K562 (cell line): ENCODE measurements around the gene DAPK3. TPM values are rescaled to one million over a fixed set of nuclear protein-coding genes. Genes with fewer than 3 reads are reported as not detected.

Source experiments
- ARNT ChIP-seq, 2 experiments: fragments of 450-650 bp; IDR thresholded peaks; 2 replicates each; pipeline ENCODE4 v1.6.1; 2016; ENCODE audit warnings: mild to moderate bottlenecking in 1 of 2
- BRD4 ChIP-seq: fragments of 200-600 bp; sonication (generic); IDR thresholded peaks from 2 replicates; pipeline ENCODE4 v1.6.1; 2017; ENCODE audit warnings: inconsistent platforms
- CCNT2 ChIP-seq: IDR thresholded peaks from 2 replicates; pipeline ENCODE4 v1.6.1; 2011; ENCODE audit warnings: borderline replicate concordance, low read depth, mild to moderate bottlenecking, moderate library complexity, mixed read lengths, low read length; ENCODE audit not compliant: insufficient read length; ENCODE audit errors: extremely low read depth
- CEBPG ChIP-seq, 3 experiments: fragments of 200-800 bp in 1 of 3; sonication (Bioruptor generic) in 1 of 3; sonication (generic) in 1 of 3; formaldehyde crosslinking in 1 of 3; IDR thresholded peaks in 2 of 3; conservative IDR thresholded peaks in 1 of 3; 2 replicates each; pipeline versions ENCODE4 v1.6.1 to v1.8.0; 2016 to 2022; ENCODE audit warnings: missing compliant biosample characterization in 2 of 3, missing genetic modification characterization in 2 of 3, mild to moderate bottlenecking in 1 of 3, missing genetic modification reagents in 1 of 3
- CHD1 ChIP-seq: fragments of 200-600 bp; sonication (generic); IDR thresholded peaks from one replicate; pipeline ENCODE4 v1.6.1; 2012; ENCODE audit warnings: mild to moderate bottlenecking, moderate library complexity, low read length, inconsistent platforms
- EZH2 ChIP-seq: IDR thresholded peaks from 2 replicates; pipeline ENCODE4 v1.6.1; 2012; ENCODE audit warnings: low read depth, mild to moderate bottlenecking, inconsistent platforms, low read length, borderline replicate concordance
- GABPB1 ChIP-seq: sonication (generic); formaldehyde crosslinking; IDR thresholded peaks from 2 replicates; pipeline ENCODE4 v1.8.0; 2022; ENCODE audit warnings: mild to moderate bottlenecking, missing genetic modification reagents
- GMEB1 ChIP-seq: fragments of 250-450 bp; sonication (Bioruptor Pico); IDR thresholded peaks from 2 replicates; pipeline ENCODE4 v1.4.0; 2020; ENCODE audit warnings: mild to moderate bottlenecking
- MAX ChIP-seq: sonication (generic); formaldehyde crosslinking; IDR thresholded peaks from 2 replicates; pipeline ENCODE4 v1.9.0; 2022; ENCODE audit warnings: mild to moderate bottlenecking, missing genetic modification reagents
- MYC ChIP-seq, 2 experiments: fragments of 250-450 bp in 1 of 2; sonication (Bioruptor Pico) in 1 of 2; IDR thresholded peaks; 2 replicates each; pipeline versions ENCODE4 v1.5.1 to v1.6.1; 2012 to 2021; ENCODE audit warnings: low read depth in 2 of 2, borderline replicate concordance in 1 of 2, improper control_type of control experiment in 1 of 2, low read length in 1 of 2, mild to moderate bottlenecking in 1 of 2, moderate library complexity in 1 of 2
- NFE2 ChIP-seq: IDR thresholded peaks from 2 replicates; pipeline ENCODE4 v1.6.1; 2014; ENCODE audit warnings: antibody characterized with exemption, low read depth
- NR3C1 ChIP-seq: sonication (generic); formaldehyde crosslinking; IDR thresholded peaks from 2 replicates; pipeline ENCODE4 v1.8.1; 2022; ENCODE audit warnings: missing genetic modification reagents
- PHB ChIP-seq: fragments of 250-450 bp; sonication (Bioruptor Pico); IDR thresholded peaks from 2 replicates; pipeline ENCODE4 v1.5.0; 2021
- RAD51 ChIP-seq: fragments of 450-650 bp; IDR thresholded peaks from 2 replicates; pipeline ENCODE4 v1.7.1; 2016; ENCODE audit warnings: low read depth, mild to moderate bottlenecking, borderline replicate concordance
- SMAD4 ChIP-seq: fragments of 250-450 bp; sonication (Bioruptor Pico); conservative IDR thresholded peaks from 2 replicates; pipeline ENCODE4 v1.8.0; 2021; ENCODE audit warnings: inconsistent platforms, mild to moderate bottlenecking, moderate library complexity
- ZBED1 ChIP-seq: IDR thresholded peaks from 2 replicates; pipeline ENCODE4 v1.6.1; 2014
- ZEB2 ChIP-seq: fragments of 450-650 bp; IDR thresholded peaks from 2 replicates; pipeline ENCODE4 v1.6.1; 2016
- ZNF124 ChIP-seq: sonication (generic); formaldehyde crosslinking; IDR thresholded peaks from 2 replicates; pipeline ENCODE4 v1.8.1; 2022; ENCODE audit warnings: missing genetic modification reagents
- ZNF316 ChIP-seq: fragments of 450-650 bp; IDR thresholded peaks from 2 replicates; pipeline ENCODE4 v1.6.1; 2016
- ZNF41 ChIP-seq: fragments of 250-450 bp; sonication (Bioruptor Pico); conservative IDR thresholded peaks from 2 replicates; pipeline ENCODE4 v1.4.0; 2020; ENCODE audit warnings: mild to moderate bottlenecking
- polyA plus RNA-seq, 8 experiments: library from polyadenylated mRNA; depleted of rRNA in 4 of 8; stranded (reverse) in 5 of 8; unstranded in 3 of 8; fragments of >200 nt; fragmentation: Nextera tagmentation in 2 of 8; fragmentation: Illumina TruSeq in 1 of 8; extraction: Ambion mirVana in 2 of 8; extraction: Trizol in 1 of 8; gene quantifications; 2 replicates each; pipeline versions ENCODE4 v1.2.1 to v1.2.3, GENCODE V29; 2011 to 2014; ENCODE audit warnings: inconsistent platforms in 1 of 8, missing spikeins in 1 of 8
- total RNA-seq, 7 experiments: library from RNA; depleted of rRNA in 6 of 7; stranded (reverse); fragments of >200 nt in 6 of 7; fragmentation: Illumina TruSeq in 2 of 7; extraction: Trizol in 2 of 7; gene quantifications; 2 replicates each; pipeline versions ENCODE4 v1.2.1 to v1.2.3, GENCODE V29; 2011 to 2021; ENCODE audit warnings: low replicate concordance in 1 of 7
- TF ChIP-seq, protein P1 (sequence below): fragments of 450-650 bp; IDR thresholded peaks from 2 replicates; pipeline ENCODE4 v1.6.1; 2014; ENCODE audit warnings: low read depth, mild to moderate bottlenecking, moderate library complexity, borderline replicate concordance

Gene DAPK3
- total and polyA plus RNA-seq, 9 of the 15 experiments (the other 6 are each of a cell fraction or from before 2014, with no cell fraction given), result 0.14 to 63.4 (median 25.0) TPM

GRCh38 chr19:3984908-3985642 lies 14.2 kb upstream of the DAPK3 start, which contains the start of gene EEF2 (continued):
- TF ChIP-seq RAD51 (peak; percentile 96), ZNF124 (CRISPR knock-in tag) (0 out of 2 replicates have a peak, but pooled peaks have one; percentile 62), EZH2 (no peak), ZNF316 (peak; percentile 89), ZEB2 (no peak; the same call in 1 of the 2 replicates), ZBED1 (peak; percentile 89; the same call in 1 of the 2 replicates), ARNT (IDR thresholded peaks at IDR 0.05) (no peak), SMAD4 (CRISPR knock-in tag) (peak; percentile 81), CEBPG (CRISPR knock-in tag; IDR thresholded peaks at IDR 0.05) (no peak), CEBPG (tag; conservative IDR thresholded peaks at IDR 0.05 in 1 of 2, IDR thresholded peaks at IDR 0.05 in 1 of 2) (no peak), CCNT2 (peak; percentile 77), PHB (0 out of 2 replicates have a peak, but pooled peaks have one; percentile 11), GMEB1 (peak; percentile 86), MAX (peak; percentile 83), MYC (IDR thresholded peaks at IDR 0.05; ENCODE audit: low read depth, low read length) (peak; percentile 97), MYC (CRISPR knock-in tag; IDR thresholded peaks at IDR 0.05; ENCODE audit: borderline replicate concordance, low read depth) (no peak), NFE2 (no peak), NR3C1 (0 out of 2 replicates have a peak, but pooled peaks have one; percentile 83), ZNF41 (CRISPR knock-in tag) (no peak), GABPB1 (CRISPR knock-in tag) (peak; percentile 83), CHD1 (peak; percentile 91), BRD4 (peak; percentile 100)
- TF ChIP-seq, protein P1, sequence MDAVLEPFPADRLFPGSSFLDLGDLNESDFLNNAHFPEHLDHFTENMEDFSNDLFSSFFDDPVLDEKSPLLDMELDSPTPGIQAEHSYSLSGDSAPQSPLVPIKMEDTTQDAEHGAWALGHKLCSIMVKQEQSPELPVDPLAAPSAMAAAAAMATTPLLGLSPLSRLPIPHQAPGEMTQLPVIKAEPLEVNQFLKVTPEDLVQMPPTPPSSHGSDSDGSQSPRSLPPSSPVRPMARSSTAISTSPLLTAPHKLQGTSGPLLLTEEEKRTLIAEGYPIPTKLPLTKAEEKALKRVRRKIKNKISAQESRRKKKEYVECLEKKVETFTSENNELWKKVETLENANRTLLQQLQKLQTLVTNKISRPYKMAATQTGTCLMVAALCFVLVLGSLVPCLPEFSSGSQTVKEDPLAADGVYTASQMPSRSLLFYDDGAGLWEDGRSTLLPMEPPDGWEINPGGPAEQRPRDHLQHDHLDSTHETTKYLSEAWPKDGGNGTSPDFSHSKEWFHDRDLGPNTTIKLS, result peak; percentile 99
